ENCODE results near the gene RALGPS2. TPM values are rescaled to one million over a fixed set of nuclear protein-coding genes. Genes with fewer than 3 reads are reported as not detected.

RALGPS2 gene
- total RNA-seq, 1 donor, result 74.7 TPM

DNA sequence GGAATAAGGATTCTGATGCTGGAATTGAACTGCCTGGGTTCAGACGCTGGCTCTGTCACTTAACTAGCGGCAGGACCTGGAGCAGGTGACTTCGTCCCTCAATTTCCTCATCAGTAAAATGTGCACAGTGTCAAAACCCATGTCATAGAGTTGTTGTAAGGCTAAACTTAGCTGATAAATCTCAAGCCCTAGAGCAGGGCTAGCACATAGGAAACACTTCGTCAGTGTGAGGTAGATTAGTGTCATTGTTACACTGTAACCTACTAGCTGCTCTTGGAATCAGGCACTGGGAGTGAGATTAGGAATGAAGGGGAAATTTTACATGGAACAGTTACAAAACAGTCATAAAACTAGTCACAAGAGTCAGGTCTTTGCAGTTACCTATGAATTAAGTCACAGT lies 202.0 kb downstream of the RALGPS2 start:
- TF ChIP-seq, protein P1, sequence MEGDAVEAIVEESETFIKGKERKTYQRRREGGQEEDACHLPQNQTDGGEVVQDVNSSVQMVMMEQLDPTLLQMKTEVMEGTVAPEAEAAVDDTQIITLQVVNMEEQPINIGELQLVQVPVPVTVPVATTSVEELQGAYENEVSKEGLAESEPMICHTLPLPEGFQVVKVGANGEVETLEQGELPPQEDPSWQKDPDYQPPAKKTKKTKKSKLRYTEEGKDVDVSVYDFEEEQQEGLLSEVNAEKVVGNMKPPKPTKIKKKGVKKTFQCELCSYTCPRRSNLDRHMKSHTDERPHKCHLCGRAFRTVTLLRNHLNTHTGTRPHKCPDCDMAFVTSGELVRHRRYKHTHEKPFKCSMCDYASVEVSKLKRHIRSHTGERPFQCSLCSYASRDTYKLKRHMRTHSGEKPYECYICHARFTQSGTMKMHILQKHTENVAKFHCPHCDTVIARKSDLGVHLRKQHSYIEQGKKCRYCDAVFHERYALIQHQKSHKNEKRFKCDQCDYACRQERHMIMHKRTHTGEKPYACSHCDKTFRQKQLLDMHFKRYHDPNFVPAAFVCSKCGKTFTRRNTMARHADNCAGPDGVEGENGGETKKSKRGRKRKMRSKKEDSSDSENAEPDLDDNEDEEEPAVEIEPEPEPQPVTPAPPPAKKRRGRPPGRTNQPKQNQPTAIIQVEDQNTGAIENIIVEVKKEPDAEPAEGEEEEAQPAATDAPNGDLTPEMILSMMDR (IDR thresholded peaks at IDR 0.05; ENCODE audit: insufficient read depth, low read length), result no peak
- DNase-seq (ENCODE audit: low read depth), result no peak
- no peak overlapping the region for H3K4me3 ChIP-seq (ENCODE audit: low read depth, low read length)

DNA sequence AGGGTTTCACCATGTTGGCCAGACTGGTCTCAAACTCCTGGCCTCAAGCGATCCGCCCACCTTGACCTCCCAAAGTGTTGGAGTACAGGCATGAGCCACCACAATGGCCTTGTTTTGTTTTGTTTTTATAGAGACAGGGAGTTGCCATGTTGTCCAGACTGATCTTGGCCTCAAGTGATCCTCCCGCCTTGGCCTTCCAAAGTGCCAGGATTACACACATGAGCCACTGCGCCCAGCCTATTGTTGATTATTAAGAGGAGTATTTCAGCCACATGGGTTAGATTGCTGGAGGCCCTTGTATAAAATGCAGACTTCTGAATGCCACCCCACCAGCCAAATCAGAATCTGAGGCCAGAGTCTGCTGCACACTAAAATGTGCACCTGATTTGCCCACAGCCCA lies 203.0 kb downstream of the RALGPS2 start:
- DNase-seq (ENCODE audit: low read depth), result no peak
- H3K4me3 ChIP-seq (ENCODE audit: low read depth, low read length), result no peak overlapping the region

DNA sequence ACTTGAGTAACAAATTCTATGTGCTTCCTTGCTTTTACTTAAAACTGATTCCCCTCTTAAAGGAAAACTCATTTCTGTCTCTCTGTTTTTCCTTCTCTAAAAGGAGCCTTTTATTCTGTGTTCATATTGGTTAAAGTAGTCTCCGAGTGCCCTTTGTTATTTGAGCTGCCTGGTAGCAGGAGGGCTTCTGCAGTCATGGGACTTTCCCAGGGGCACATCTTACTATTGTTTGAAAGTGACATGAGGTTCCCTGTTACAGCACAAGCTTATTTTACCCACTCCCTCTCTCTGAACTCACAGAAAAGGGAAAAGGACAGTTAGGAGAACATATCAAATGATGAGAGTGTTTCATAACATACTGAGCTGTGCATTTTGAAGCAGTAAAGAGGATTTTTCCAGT lies 203.9 kb downstream of the RALGPS2 start:
- TF ChIP-seq, protein P1 (IDR thresholded peaks at IDR 0.05; ENCODE audit: insufficient read depth, low read length), result no peak
- DNase-seq (ENCODE audit: low read depth), result no peak
- H3K4me3 ChIP-seq (ENCODE audit: low read depth, low read length), result no peak overlapping the region

More for the DNA sequence above, 203.0 kb downstream of the RALGPS2 start:
- TF ChIP-seq, protein P1 (IDR thresholded peaks at IDR 0.05; ENCODE audit: insufficient read depth, low read length), result no peak

DNA sequence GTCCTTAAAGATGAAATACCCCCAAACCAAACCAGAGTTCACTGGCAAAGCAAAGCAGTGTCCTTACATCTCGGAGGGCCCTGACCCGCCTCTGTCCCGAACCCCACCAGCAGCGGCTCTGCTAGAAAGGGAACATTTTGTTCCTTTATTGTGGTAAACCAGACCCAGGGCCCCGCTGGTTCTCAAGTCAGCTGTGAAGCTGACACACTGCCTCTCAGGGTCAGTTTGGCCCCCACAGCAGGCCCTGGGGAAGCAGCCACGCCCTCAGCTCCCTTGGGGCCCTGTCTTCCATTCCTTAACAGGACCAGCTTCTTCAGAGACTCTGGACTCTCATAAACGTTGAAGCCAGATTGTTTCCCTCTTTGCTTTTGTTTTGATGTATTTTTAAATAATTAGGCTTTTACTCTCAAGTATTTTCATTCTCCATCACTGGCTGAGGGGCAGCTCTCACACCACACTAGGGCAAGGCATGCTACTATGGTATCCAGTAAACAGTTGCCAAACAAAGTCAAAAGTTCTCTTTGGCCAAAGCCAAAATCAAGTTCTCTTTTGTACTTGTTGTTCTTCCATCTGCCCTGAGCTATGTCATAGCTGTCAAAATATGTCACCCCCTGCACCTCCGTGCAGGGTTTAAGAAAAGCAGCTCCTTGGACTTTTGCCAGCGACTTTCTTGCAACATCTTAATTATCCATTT lies 207.0 kb downstream of the RALGPS2 start:
- TF ChIP-seq, protein P1 (IDR thresholded peaks at IDR 0.05; ENCODE audit: insufficient read depth, low read length), result no peak
- H3K4me3 ChIP-seq (ENCODE audit: low read depth, low read length), result no peak overlapping the region
- DNase-seq (ENCODE audit: low read depth), result peak; percentile 84

DNA sequence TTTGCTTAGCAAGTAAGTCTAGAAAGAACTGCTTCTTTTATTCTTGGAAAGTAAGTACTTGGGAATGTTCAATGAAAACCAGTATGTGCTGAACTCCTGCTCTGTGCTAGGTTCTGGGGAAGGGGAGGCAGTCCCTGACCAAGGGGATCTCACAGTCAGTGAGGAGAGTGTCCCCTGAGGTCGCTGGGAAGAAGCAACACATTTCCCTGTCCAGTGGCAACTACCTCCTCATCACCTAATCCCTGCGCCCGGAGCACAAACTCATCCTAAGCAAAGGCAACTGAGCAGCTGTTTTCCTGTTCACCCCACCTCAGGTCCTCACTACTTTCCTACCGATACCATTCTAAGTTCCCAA lies 207.5 kb downstream of the RALGPS2 start:
- no peak overlapping the region for H3K4me3 ChIP-seq (ENCODE audit: low read depth, low read length)
- no peak for DNase-seq (ENCODE audit: low read depth)
- TF ChIP-seq, protein P1 (IDR thresholded peaks at IDR 0.05; ENCODE audit: insufficient read depth, low read length), result no peak

DNA sequence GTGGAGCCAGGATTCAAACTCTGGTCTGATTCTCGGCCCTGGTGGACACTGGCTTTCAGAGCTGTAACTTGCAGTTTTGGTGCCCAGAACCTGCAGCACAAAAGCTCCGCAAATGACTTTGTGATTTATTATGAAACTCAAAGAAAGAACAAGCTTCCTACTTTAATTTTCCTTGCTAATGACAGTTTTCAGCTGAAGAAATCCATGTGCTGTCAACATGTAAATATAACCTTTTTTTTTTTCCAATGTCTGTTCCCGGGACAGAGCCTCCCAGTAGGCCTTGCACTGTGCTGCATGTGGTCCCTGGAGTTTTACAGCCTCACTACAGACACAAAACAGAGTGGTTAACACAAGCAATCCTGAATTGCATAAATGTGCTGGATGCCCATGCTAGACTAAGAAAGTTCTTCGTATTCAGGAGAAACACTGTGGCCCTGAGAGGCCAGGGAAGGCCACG lies 208.1 kb downstream of the RALGPS2 start:
- no peak for DNase-seq (ENCODE audit: low read depth)
- H3K4me3 ChIP-seq (ENCODE audit: low read depth, low read length), result no peak overlapping the region
- TF ChIP-seq, protein P1 (IDR thresholded peaks at IDR 0.05; ENCODE audit: insufficient read depth, low read length), result no peak
